ENCODE data around the gene PLA2G4A. TPM values are rescaled to one million over a fixed set of nuclear protein-coding genes. Genes with fewer than 3 reads are reported as not detected.

The PLA2G4A gene
- total RNA-seq, 3 donors from 2014 or later: 5.3 to 26.8 (median 6.9) TPM

DNA sequence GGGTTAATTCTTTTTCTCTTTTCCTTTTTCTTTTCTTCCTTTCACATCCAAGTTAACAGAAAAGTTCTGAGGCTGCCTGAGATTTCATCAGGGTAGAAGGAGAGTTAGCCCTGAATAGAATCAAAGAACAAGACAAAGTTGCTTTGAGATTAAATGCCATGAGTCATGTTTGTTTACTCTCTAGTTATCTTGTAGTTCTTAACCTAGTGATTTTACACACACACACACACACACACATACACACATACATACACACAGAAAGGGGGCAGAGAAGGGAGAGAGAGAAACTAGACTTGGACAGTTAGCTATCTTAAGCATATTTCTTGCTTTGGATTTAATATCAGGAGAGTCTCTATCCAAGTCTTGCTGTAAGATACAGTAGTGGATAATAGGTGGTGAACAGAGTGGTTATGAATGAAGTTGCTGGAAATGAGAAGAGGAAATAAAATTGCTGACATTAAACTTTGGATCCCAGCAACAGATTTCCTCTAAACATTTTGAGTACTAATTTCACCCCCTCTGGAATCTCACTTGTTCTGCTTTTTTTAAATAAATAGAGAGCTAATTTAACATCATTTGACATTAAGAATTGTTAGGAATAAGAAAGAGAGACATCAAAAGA, 19.9 kb downstream of the PLA2G4A start:
- intact Hi-C loops (cut with DNase I, micrococcal nuclease): no loop called here
- H3K36me3 ChIP-seq (ENCODE audit: low read depth): no peaks in the 10 kb centered on the region
- TF ChIP-seq, protein P1, sequence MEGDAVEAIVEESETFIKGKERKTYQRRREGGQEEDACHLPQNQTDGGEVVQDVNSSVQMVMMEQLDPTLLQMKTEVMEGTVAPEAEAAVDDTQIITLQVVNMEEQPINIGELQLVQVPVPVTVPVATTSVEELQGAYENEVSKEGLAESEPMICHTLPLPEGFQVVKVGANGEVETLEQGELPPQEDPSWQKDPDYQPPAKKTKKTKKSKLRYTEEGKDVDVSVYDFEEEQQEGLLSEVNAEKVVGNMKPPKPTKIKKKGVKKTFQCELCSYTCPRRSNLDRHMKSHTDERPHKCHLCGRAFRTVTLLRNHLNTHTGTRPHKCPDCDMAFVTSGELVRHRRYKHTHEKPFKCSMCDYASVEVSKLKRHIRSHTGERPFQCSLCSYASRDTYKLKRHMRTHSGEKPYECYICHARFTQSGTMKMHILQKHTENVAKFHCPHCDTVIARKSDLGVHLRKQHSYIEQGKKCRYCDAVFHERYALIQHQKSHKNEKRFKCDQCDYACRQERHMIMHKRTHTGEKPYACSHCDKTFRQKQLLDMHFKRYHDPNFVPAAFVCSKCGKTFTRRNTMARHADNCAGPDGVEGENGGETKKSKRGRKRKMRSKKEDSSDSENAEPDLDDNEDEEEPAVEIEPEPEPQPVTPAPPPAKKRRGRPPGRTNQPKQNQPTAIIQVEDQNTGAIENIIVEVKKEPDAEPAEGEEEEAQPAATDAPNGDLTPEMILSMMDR (IDR thresholded peaks at IDR 0.05): no peak
- peak; percentile 71 for ATAC-seq
- no peaks in the 10 kb centered on the region for H3K4me1 ChIP-seq (ENCODE audit: low read depth)
- H3K9me3 ChIP-seq: no peaks in the 10 kb centered on the region
- DNase-seq: peak in 1 of 3 donors; percentile 15
- H3K4me3 ChIP-seq: no peak overlapping the region

DNA sequence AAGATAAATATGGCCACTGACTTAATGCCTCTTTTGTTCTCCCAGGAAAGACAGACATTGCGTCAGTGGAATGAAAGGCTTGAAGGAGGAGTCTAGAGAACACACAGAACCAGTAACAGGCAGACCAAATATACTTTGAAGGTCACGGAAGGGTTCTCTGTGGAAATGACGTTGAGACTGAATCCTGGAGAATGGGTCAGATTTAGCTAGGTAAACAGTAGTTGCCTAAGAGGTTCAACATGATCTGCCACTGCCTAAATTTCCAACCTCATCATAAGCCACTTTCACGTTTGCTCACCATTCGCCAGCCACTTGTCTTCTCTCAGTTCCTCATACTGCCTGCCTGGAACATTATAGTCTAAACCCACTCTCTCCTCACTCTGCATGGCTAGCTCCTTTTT, 20.5 kb downstream of the PLA2G4A start:
- H3K36me3 ChIP-seq (ENCODE audit: low read depth): no peaks in the 10 kb centered on the region
- TF ChIP-seq, protein P1 (IDR thresholded peaks at IDR 0.05): no peak
- H3K4me1 ChIP-seq (ENCODE audit: low read depth): no peaks in the 10 kb centered on the region
- H3K4me3 ChIP-seq: no peak overlapping the region
- H3K9me3 ChIP-seq: no peaks in the 10 kb centered on the region
- DNase-seq: peak in 1 of 3 donors; percentile 18
- intact Hi-C loops (cut with DNase I, micrococcal nuclease): no loop called here
- peak; percentile 41 for ATAC-seq

GRCh38 chr1:186849826-186850225, 21.1 kb downstream of the PLA2G4A start:
- H3K4me3 ChIP-seq: no peak overlapping the region
- no peaks in the 10 kb centered on the region for H3K4me1 ChIP-seq (ENCODE audit: low read depth)
- no peak for DNase-seq
- ATAC-seq: no peak
- intact Hi-C loops (cut with DNase I, micrococcal nuclease): no loop called here
- H3K9me3 ChIP-seq: no peaks in the 10 kb centered on the region
- H3K36me3 ChIP-seq (ENCODE audit: low read depth): no peaks in the 10 kb centered on the region
- TF ChIP-seq, protein P1 (IDR thresholded peaks at IDR 0.05): no peak

DNA sequence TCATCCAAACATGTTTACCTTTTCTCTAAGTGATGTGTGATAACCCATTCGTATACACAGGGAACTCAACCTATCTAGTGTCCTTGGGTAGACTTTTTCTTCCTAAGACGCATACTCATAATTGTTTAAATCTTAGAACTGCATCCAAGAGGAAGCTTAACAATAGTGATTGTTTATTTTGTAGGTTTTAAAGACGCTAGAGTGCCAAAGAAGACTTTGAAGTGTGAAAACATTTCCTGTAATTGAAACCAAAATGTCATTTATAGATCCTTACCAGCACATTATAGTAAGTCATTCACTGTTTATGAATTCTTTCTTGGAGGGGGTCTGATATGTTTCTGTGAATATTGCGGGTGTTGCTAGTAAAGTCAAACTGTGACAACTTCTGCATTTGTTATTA, 25.4 kb downstream of the PLA2G4A start:
- H3K4me1 ChIP-seq (ENCODE audit: low read depth): no peaks in the 10 kb centered on the region
- no peaks in the 10 kb centered on the region for H3K9me3 ChIP-seq
- no peaks in the 10 kb centered on the region for H3K36me3 ChIP-seq (ENCODE audit: low read depth)
- ATAC-seq (no peak), DNase-seq (no peak)
- intact Hi-C loops (cut with DNase I, micrococcal nuclease): no loop called here
- TF ChIP-seq, protein P1 (IDR thresholded peaks at IDR 0.05): no peak
- H3K4me3 ChIP-seq: no peak overlapping the region

DNA sequence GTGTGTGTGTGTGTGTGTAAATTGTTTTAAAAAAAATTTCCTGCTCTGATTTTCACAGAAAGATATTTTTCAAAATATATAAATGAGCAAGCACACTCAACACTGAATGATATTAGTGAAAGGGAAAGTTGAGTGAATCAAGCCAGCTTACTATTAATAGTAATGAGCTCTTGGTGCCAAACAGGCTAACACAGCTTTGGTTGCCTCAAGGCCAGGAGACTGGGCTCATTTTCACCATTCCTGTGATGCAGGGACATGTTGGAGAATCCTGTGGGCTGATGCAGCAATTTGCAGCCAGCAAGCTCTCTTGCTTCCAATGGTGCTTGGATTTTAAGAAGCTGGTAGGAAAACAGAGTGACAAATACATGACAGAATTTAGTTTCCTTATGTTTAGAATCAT, 30.2 kb downstream of the PLA2G4A start:
- ATAC-seq (no peak), DNase-seq (no peak)
- no peaks in the 10 kb centered on the region for H3K4me1 ChIP-seq (ENCODE audit: low read depth)
- no peak overlapping the region for H3K4me3 ChIP-seq
- H3K36me3 ChIP-seq (ENCODE audit: low read depth): no peaks in the 10 kb centered on the region
- no peaks in the 10 kb centered on the region for H3K9me3 ChIP-seq
- intact Hi-C loops (cut with DNase I, micrococcal nuclease): no loop called here
- TF ChIP-seq, protein P1 (IDR thresholded peaks at IDR 0.05): no peak

GRCh38 chr1:186859995-186860394, 31.2 kb downstream of the PLA2G4A start:
- Histone ChIP-seq H3K4me3 (no peak overlapping the region), H3K9me3 (no peaks in the 10 kb centered on the region), H3K36me3 (ENCODE audit: low read depth) (no peaks in the 10 kb centered on the region), H3K4me1 (ENCODE audit: low read depth) (no peaks in the 10 kb centered on the region)
- DNase-seq (no peak), ATAC-seq (no peak)
- intact Hi-C loops (cut with DNase I, micrococcal nuclease): no loop called here
- TF ChIP-seq, protein P1 (IDR thresholded peaks at IDR 0.05): no peak

All from mucosa of descending colon (tissue), 3 donors.